Heart left ventricle (tissue), 13 donors: ENCODE results near the gene LRRK2.
A peak's percentile ranks its signal among the peaks of the same experiment; 100 is the strongest.

ENCODE experiments used
- CTCF ChIP-seq, 12 donors: fragments of 200-600 bp; sonication (generic) in 4 of 12; IDR thresholded peaks; one replicate each; pipeline versions ENCODE4 v1.5.0 to v1.8.0; 2018 to 2022; ENCODE audit warnings: antibody characterized with exemption in 12 of 12, mild to moderate bottlenecking in 5 of 12
- POLR2A ChIP-seq, 2 donors: fragments of 450-650 bp; IDR thresholded peaks; one replicate each; pipeline ENCODE4 v1.6.1; 2017; ENCODE audit warnings: antibody characterized with exemption in 2 of 2, mild to moderate bottlenecking in 2 of 2, moderate library complexity in 2 of 2
- donor health status: ischemic (EF 13 %, LVEDD 7.1; RV severe dilation, severe dysfunction).
- donor health status: DM: no; HTN: yes; CAD: no.
- donor health status: DM: no; HTN: no; CAD: no.
- donor health status: ischemic (EF 25% LVEDD 6.9; RV normal size, moderate dysfunction).
- donor health status: ischemic (EF 25% LVEDD 5.7; RV mildly dilated, moderate dysfunction).
- donor health status: ischemic (EF 35%, LVEDD 5.7; RV mildly dilated, moderate dysfunction).
- donor health status: nonischemic (EF 11% LVEDD 7.7; RV severe dilation, severe dysfunction).
- donor health status: DM: yes; HTN: yes; CAD: no.
- donor health status: PGD.
- donor health status: ischemic (EF 29% LVEDD 5.4; RV normal size, mild dysfunction).
- donor health status: nonischemic (EF 23%, LVEDD 6.1; RV moderate dilation, normal function).

GRCh38 chr12:40375076-40375475 lies 150.3 kb downstream of the LRRK2 start:
- TF ChIP-seq CTCF (IDR thresholded peaks at IDR 0.05) (peak in 3 of 12 donors; percentile 11 to 20 (median 15)), POLR2A (IDR thresholded peaks at IDR 0.05) (no peak)
